Lung (tissue), 12 donors: ENCODE results near the gene ALLC. TPM values are rescaled to one million over a fixed set of nuclear protein-coding genes. Genes with fewer than 3 reads are reported as not detected.

ENCODE experiments used
- ATAC-seq: fragments of 200-7000 bp; cut with Tn5 transposase; one replicate; pipeline ENCODE4 v1.9.1; 2020; ENCODE audit warnings: moderate number of reproducible peaks; ENCODE audit not compliant: insufficient read depth, low FRiP score
- DNase-seq, 3 donors: peaks; one replicate each; pipeline ENCODE4 v3.0.0-alpha.2; 2013 to 2017
- H3K27ac ChIP-seq, 2 donors: one replicate each; pipeline ENCODE4 v1.5.1; 2013; ENCODE audit warnings: mild to moderate bottlenecking in 2 of 2, moderate library complexity in 2 of 2, control low read depth in 1 of 2, inconsistent platforms in 1 of 2, low read depth in 1 of 2, low read length in 1 of 2
- H3K27me3 ChIP-seq, 3 donors: one replicate each; pipeline ENCODE4 v1.5.1; 2013; ENCODE audit warnings: low read length in 2 of 3; ENCODE audit not compliant: control insufficient read depth in 3 of 3, insufficient read depth in 3 of 3
- H3K36me3 ChIP-seq, 4 donors: one replicate each; pipeline ENCODE4 v1.5.1; 2013; ENCODE audit warnings: low read length in 4 of 4, mild to moderate bottlenecking in 1 of 4, moderate library complexity in 1 of 4; ENCODE audit not compliant: control insufficient read depth in 4 of 4, insufficient read depth in 4 of 4
- H3K4me1 ChIP-seq, 5 donors: one replicate each; pipeline ENCODE4 v1.5.1; 2013; ENCODE audit warnings: low read length in 5 of 5, mild to moderate bottlenecking in 2 of 5, moderate library complexity in 1 of 5; ENCODE audit not compliant: control insufficient read depth in 5 of 5, insufficient read depth in 5 of 5
- H3K4me3 ChIP-seq: one replicate; pipeline ENCODE4 v1.5.1; 2013; ENCODE audit warnings: mild to moderate bottlenecking, control low read depth, moderate library complexity
- H3K9ac ChIP-seq, 2 donors: one replicate each; pipeline ENCODE4 v1.5.1; 2013; ENCODE audit warnings: low read length in 2 of 2, control low read depth in 1 of 2; ENCODE audit not compliant: insufficient read depth in 1 of 2
- H3K9me3 ChIP-seq, 4 donors: one replicate each; pipeline ENCODE4 v1.5.1; 2013; ENCODE audit warnings: low read length in 3 of 4, mild to moderate bottlenecking in 1 of 4, moderate library complexity in 1 of 4; ENCODE audit not compliant: control insufficient read depth in 4 of 4, insufficient read depth in 3 of 4
- WGBS, 2 donors: extraction: QIAGEN DNeasy Blood & Tissue Kit; methylation state at CpG; one replicate each; pipeline ENCODE4 v1.1.7; 2013; 5-methylcytosine and 5-hydroxymethylcytosine counted together
- polyA plus RNA-seq, 2 donors: library from polyadenylated mRNA; stranded (reverse); fragments of 200-250 nt; gene quantifications; one replicate each; pipeline ENCODE4 v1.2.1, GENCODE V29; 2013
- total RNA-seq, 2 donors: library from RNA; depleted of rRNA in 1 of 2; stranded (reverse); fragments of >200 nt in 1 of 2; gene quantifications; one replicate each; pipeline ENCODE4 v1.2.1, GENCODE V29; 2014 to 2021
- TF ChIP-seq, protein P1 (sequence below): IDR thresholded peaks from 2 replicates; pipeline ENCODE4 v1.5.1; 2012; ENCODE audit warnings: mild to moderate bottlenecking; ENCODE audit errors: control extremely low read depth, extremely low read depth
- donor health status: control.
- donor health status: control.
- donor health status: Bipolar disorder and iron deficiency.
- donor health status: healthy.
- donor health status: DM: yes; HTN: yes; CAD: no.

ALLC gene
- total and polyA plus RNA-seq, 4 donors = 0.06 TPM; not detected in 3

DNA sequence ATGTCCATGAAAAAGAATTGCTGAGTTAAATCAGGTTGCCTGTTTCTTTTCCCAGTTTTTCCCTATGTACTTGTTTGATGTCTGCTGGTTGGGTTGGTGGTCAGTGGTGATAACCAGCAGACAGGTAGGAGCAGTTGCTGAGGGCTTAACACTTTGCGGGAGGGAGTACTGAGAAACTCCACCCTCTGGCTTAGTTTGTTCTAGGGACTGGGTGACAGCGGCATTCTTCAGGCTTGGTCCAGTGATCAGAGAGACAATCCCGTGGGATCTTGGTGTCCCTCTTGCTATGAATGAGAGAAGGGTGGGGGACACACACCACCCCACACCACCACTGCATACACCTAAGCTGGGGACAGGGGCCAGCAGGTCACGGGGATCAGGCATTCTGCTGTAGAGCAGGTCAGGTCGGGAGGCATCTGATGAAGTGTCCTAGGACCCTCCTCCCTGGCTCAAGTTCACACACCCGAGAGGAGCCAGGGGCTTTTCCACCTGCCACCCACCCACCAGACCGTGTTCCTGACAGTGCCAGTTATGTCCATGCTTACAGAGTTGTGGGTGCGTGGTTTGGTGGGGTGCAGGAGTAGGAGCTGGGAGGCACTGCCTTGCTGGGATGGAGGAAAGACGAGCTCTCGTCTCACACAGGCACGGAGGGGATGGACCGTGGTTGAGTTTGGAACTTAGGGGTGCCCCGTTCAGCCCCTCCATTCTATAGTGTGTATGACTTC, 21.3 kb upstream of the ALLC start:
- Histone ChIP-seq H3K36me3 (no peaks in the 10 kb centered on the region), H3K4me3 (no peak overlapping the region), H3K9me3 (no peaks in the 10 kb centered on the region), H3K27ac (no peak overlapping the region), H3K27me3 (no peaks in the 10 kb centered on the region), H3K9ac (no peak overlapping the region), H3K4me1 (peaks cover 0 to 2% (median 0%) of the 10 kb centered on the region in 5 donors)
- ATAC-seq (no peak), DNase-seq (no peak)
- TF ChIP-seq, protein P1, sequence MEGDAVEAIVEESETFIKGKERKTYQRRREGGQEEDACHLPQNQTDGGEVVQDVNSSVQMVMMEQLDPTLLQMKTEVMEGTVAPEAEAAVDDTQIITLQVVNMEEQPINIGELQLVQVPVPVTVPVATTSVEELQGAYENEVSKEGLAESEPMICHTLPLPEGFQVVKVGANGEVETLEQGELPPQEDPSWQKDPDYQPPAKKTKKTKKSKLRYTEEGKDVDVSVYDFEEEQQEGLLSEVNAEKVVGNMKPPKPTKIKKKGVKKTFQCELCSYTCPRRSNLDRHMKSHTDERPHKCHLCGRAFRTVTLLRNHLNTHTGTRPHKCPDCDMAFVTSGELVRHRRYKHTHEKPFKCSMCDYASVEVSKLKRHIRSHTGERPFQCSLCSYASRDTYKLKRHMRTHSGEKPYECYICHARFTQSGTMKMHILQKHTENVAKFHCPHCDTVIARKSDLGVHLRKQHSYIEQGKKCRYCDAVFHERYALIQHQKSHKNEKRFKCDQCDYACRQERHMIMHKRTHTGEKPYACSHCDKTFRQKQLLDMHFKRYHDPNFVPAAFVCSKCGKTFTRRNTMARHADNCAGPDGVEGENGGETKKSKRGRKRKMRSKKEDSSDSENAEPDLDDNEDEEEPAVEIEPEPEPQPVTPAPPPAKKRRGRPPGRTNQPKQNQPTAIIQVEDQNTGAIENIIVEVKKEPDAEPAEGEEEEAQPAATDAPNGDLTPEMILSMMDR = no peak
- 84 to 92% methylated on average over 13 of the region's 13 CpGs for WGBS, 2 donors

DNA sequence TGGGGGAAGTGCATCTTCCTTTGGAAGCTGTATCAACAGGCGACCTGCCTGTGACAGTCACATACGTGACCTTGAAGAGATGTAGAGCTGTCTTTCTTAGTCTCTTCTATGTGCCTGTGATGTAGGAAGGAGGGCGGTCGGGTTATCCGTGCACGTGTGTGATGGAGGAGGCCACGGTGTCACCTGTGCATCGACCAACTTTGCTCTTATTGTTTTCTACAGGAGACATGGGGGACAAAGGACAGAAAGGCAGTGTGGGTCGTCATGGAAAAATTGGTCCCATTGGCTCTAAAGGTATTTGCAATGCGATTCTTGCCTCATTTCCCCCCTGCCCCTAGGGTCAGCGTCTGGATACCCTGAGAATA, 20.7 kb upstream of the ALLC start:
- Histone ChIP-seq H3K36me3 (no peaks in the 10 kb centered on the region), H3K27ac (no peak overlapping the region), H3K27me3 (no peaks in the 10 kb centered on the region), H3K4me1 (no peaks in the 10 kb centered on the region), H3K4me3 (no peak overlapping the region), H3K9ac (no peak overlapping the region), H3K9me3 (no peaks in the 10 kb centered on the region)
- TF ChIP-seq, protein P1 = no peak
- DNase-seq = no peak
- 77 to 90% methylated on average over 11 of the region's 11 CpGs for WGBS, 2 donors
- ATAC-seq = no peak

DNA sequence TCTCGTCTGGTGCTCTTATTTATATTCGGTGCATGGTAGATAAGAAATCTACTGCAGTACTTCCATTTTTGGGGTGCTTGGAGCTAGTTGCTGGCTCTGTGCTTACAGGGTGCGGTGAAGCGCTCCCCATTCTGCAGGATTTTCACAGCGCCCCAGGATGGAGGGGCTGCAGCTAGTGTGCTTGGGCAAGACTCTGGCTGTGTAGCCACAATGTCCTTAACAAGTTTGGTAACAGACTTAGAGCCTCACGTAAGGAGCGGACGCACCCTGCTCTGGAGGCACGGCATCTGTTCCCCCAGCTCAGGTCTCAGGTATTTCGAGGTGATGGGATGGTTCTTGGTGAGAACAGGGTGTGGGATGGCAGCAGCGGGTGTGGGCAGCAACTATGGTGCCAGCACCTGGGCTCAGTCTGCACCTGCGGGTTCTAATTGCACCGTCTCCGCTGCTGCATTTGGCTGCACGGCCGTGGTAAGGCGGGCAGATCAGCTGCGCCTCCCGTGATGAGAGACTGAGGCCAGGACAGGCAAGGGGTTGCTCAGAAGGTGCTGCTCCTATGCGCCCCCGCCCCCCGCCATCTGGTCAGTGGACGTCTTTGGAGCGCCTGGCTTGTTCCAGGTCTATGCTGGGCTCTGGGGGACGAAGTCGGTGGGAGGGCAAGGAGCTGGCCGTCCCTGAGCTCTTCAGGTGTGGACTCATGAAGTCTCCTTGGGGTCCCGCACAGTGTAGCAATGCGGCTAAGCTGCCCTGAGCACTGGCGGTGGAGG, 20.1 kb upstream of the ALLC start:
- TF ChIP-seq, protein P1 = no peak
- Histone ChIP-seq H3K9me3 (no peaks in the 10 kb centered on the region), H3K4me1 (no peaks in the 10 kb centered on the region), H3K9ac (no peak overlapping the region), H3K36me3 (no peaks in the 10 kb centered on the region), H3K27me3 (no peaks in the 10 kb centered on the region), H3K27ac (no peak overlapping the region), H3K4me3 (no peak overlapping the region)
- peak in 1 of 3 donors; percentile 8 for DNase-seq
- ATAC-seq = no peak
- 94 to 96% methylated on average over 30 of the region's 30 CpGs for WGBS, 2 donors
